Peyer's patch (tissue), 4 donors: ENCODE data around the gene AKAP12.

Source experiments
- CTCF ChIP-seq, 6 experiments: fragments of 450-650 bp in 4 of 6; fragments of 200-600 bp in 2 of 6; sonication (generic) in 1 of 6; IDR thresholded peaks; one replicate each; pipeline ENCODE4 v1.5.1; 2017 to 2019; ENCODE audit warnings: antibody characterized with exemption in 6 of 6, mild to moderate bottlenecking in 3 of 6, moderate library complexity in 1 of 6
- POLR2A ChIP-seq, 2 donors: fragments of 450-650 bp; IDR thresholded peaks; one replicate each; pipeline ENCODE4 v1.5.1; 2017; ENCODE audit warnings: antibody characterized with exemption in 2 of 2, mild to moderate bottlenecking in 2 of 2, moderate library complexity in 2 of 2

GRCh38 chr6:151236668-151237401 lies 2.9 kb upstream of the AKAP12 start:
- TF ChIP-seq CTCF (IDR thresholded peaks at IDR 0.05): no peak
- no peak for TF ChIP-seq POLR2A (IDR thresholded peaks at IDR 0.05)
